Endothelial cell of umbilical vein (primary cell): ENCODE measurements around the gene YY1.

Experiments
- CTCF ChIP-seq, 2 donors: IDR thresholded peaks; 1 replicate in 1 of 2; 2 replicates in 1 of 2; pipeline ENCODE4 v1.5.1; 2011; ENCODE audit warnings: low read length in 2 of 2, mild to moderate bottlenecking in 2 of 2, moderate library complexity in 2 of 2, control low read depth in 1 of 2, inconsistent platforms in 1 of 2, low read depth in 1 of 2; ENCODE audit not compliant: insufficient read depth in 1 of 2; ENCODE audit errors: extremely low read depth in 1 of 2
- EZH2 ChIP-seq: IDR thresholded peaks from 2 replicates; pipeline ENCODE4 v1.6.1; 2012; ENCODE audit warnings: borderline replicate concordance, low read depth, mild to moderate bottlenecking, moderate library complexity, low read length, inconsistent platforms; ENCODE audit not compliant: severe bottlenecking
- POLR2A ChIP-seq: IDR thresholded peaks from 2 replicates; pipeline ENCODE4 v1.6.1; 2012; ENCODE audit warnings: low read depth, mild to moderate bottlenecking, control low read depth, low read length
- POLR2AphosphoS5 ChIP-seq: IDR thresholded peaks from 2 replicates; pipeline ENCODE4 v1.6.1; 2012; ENCODE audit warnings: low read depth, mild to moderate bottlenecking, control low read depth, low read length, moderate library complexity; ENCODE audit not compliant: insufficient read depth

- no peak for TF ChIP-seq CTCF (IDR thresholded peaks at IDR 0.05; ENCODE audit: extremely low read depth in 1 of 2, insufficient read depth in 1 of 2, low read depth in 1 of 2, low read length in 2 of 2)
- no peak for TF ChIP-seq POLR2A
- TF ChIP-seq EZH2, result no peak
- no peak for TF ChIP-seq POLR2AphosphoS5
Observed at GRCh38 chr14:100203146-100203545, 35.8 kb upstream of the YY1 start.
